ENCODE data around the gene INCENP. TPM values are rescaled to one million over a fixed set of nuclear protein-coding genes. Genes with fewer than 3 reads are reported as not detected.

Gene INCENP
- total and polyA plus RNA-seq, 8 donors, result 2.6 to 32.1 (median 5.1) TPM

DNA sequence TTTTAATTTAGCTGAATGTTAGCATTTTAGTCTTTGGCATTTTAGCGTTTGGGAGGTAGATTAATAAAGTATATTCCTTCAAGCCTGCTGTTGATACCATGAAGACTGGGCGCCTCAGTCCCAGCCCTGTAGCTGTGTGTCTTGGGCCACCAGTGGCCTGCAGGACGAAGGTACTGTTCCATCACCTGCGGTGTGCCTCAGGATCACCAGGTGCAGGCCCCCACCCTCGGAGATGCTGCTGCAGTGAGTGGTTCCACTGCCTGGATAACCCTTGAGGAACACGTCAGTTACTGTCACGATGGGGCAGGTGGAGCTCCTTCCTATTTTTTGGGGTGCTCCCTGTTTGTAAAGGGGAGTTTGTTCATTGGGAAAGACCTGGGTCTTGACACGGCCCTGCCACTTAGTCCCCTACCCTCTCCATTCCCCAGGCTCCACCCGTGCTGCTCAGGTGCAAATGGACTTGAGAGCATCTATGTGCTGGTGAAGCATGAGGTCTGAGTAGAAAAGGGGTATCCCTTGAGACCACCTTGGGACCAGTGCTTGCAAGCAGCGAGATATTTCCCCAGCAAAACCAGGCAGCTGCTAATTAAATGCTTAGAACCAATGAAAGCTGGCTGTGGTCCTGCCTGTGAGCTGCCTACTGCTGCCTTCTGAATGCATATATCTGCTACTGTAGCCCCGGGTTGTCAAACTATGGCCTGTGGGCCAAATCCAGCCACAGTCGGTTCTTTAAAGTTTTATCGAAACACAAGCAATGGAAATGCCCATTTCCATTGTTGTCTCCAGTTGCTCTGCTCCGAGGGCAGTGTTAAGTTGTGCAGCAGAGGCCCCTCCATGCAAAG lies 28.7 kb downstream of the INCENP start:
- peaks cover 37 to 57% (median 55%) of the 10 kb centered on the region in 4 donors for H3K36me3 ChIP-seq
- DNase-seq, result peak in 1 of 2 donors; percentile 13
- no peaks in the 10 kb centered on the region for H3K27me3 ChIP-seq
- no peak overlapping the region for H3K27ac ChIP-seq
- 92 to 95% (median 94%) methylated on average over 11 to 14 of the region's 14 CpGs for WGBS, 5 donors
- H3K4me1 ChIP-seq, result no peaks in the 10 kb centered on the region
- no peak overlapping the region for H3K4me3 ChIP-seq
- intact Hi-C loops (cut with DNase I; ENCODE audit: low total_unique reads), result no loop called here
- TF ChIP-seq EP300 (IDR thresholded peaks at IDR 0.05) (no peak), POLR2A (IDR thresholded peaks at IDR 0.05) (no peak), POLR2AphosphoS5 (IDR thresholded peaks at IDR 0.05) (no peak)
- TF ChIP-seq, protein P1, sequence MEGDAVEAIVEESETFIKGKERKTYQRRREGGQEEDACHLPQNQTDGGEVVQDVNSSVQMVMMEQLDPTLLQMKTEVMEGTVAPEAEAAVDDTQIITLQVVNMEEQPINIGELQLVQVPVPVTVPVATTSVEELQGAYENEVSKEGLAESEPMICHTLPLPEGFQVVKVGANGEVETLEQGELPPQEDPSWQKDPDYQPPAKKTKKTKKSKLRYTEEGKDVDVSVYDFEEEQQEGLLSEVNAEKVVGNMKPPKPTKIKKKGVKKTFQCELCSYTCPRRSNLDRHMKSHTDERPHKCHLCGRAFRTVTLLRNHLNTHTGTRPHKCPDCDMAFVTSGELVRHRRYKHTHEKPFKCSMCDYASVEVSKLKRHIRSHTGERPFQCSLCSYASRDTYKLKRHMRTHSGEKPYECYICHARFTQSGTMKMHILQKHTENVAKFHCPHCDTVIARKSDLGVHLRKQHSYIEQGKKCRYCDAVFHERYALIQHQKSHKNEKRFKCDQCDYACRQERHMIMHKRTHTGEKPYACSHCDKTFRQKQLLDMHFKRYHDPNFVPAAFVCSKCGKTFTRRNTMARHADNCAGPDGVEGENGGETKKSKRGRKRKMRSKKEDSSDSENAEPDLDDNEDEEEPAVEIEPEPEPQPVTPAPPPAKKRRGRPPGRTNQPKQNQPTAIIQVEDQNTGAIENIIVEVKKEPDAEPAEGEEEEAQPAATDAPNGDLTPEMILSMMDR (IDR thresholded peaks at IDR 0.05), result no peak
- no peaks in the 10 kb centered on the region for H3K9me3 ChIP-seq

DNA sequence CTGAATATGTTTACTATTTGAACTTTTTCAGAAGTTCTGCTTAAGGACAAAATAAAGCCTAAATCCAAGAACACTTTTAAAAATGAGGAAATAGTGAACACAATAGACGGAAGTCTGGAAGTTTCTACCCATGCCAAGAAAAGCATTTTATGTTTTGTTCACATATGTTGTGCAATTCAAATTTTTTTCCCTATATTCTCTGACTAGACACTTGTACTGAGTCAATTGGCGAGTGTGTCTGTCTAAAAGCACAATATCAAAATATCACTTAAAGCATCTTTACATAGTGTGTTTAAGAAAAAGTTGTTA lies 29.2 kb downstream of the INCENP start:
- Histone ChIP-seq H3K36me3 (peaks cover 31 to 52% (median 50%) of the 10 kb centered on the region in 4 donors), H3K27ac (no peak overlapping the region), H3K9me3 (no peaks in the 10 kb centered on the region), H3K4me1 (no peaks in the 10 kb centered on the region), H3K4me3 (no peak overlapping the region), H3K27me3 (no peaks in the 10 kb centered on the region)
- no peak for TF ChIP-seq EP300 (IDR thresholded peaks at IDR 0.05)
- TF ChIP-seq POLR2A (IDR thresholded peaks at IDR 0.05), result no peak
- TF ChIP-seq, protein P1 (IDR thresholded peaks at IDR 0.05), result no peak
- TF ChIP-seq POLR2AphosphoS5 (IDR thresholded peaks at IDR 0.05), result no peak
- WGBS, 5 donors, result 84 to 96% (median 87%) methylated on average over 2 of the region's 2 CpGs
- intact Hi-C loops (cut with DNase I; ENCODE audit: low total_unique reads), result no loop called here
- no peak for DNase-seq

DNA sequence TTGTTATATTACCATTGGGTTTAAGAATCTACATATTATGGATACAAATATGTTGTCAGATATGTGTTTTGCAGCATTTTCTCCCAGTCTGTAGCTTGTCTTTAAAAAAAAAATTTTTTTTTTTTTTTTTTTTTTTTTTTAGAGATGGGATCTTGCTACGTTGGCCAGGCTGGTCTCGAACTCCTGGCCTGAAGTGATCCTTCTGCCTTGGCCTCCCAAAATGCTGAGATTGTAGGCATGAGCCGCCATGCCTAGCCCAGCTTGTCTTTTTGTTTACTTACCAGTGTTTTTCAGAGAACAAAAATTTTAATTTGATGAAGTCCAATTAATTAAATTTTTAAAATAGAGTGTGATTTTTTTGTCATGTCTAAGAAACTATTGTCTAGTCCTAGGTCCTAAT lies 29.8 kb downstream of the INCENP start:
- Histone ChIP-seq H3K27ac (no peak overlapping the region), H3K27me3 (no peaks in the 10 kb centered on the region), H3K4me3 (no peak overlapping the region), H3K36me3 (peaks cover 25 to 46% (median 44%) of the 10 kb centered on the region in 4 donors), H3K9me3 (no peaks in the 10 kb centered on the region), H3K4me1 (no peaks in the 10 kb centered on the region)
- intact Hi-C loops (cut with DNase I; ENCODE audit: low total_unique reads), result no loop called here
- DNase-seq, result no peak
- 65 to 93% (median 84%) methylated on average over 3 of the region's 3 CpGs for WGBS, 5 donors
- TF ChIP-seq POLR2AphosphoS5 (IDR thresholded peaks at IDR 0.05) (no peak), EP300 (IDR thresholded peaks at IDR 0.05) (no peak), POLR2A (IDR thresholded peaks at IDR 0.05) (no peak)
- TF ChIP-seq, protein P1 (IDR thresholded peaks at IDR 0.05), result no peak

DNA sequence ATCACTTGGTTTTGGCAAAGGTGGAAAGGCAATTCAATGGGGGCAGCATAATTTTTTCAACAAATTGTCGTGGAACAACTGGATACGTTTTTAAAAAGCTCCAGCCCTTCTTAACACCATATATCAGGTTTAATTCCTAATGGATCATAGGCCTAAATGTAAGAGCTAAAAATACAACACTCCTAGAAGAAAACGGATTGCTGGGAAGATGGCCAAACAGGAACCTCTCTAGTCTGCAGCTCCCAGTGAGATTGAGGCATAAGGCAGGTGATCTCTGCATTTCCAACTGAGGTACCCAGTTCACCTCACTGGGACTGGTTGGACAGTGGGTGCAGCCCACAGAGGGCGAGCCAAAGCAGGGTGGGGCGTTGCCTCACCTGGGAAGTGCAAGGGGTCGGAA lies 33.8 kb downstream of the INCENP start:
- DNase-seq, result no peak
- Histone ChIP-seq H3K36me3 (peaks cover 0 to 6% (median 4%) of the 10 kb centered on the region in 4 donors), H3K27ac (no peak overlapping the region), H3K27me3 (no peaks in the 10 kb centered on the region), H3K4me1 (no peaks in the 10 kb centered on the region), H3K9me3 (no peaks in the 10 kb centered on the region), H3K4me3 (no peak overlapping the region)
- 57 to 70% (median 60%) methylated on average over 6 of the region's 6 CpGs for WGBS, 5 donors
- TF ChIP-seq POLR2A (IDR thresholded peaks at IDR 0.05) (no peak), POLR2AphosphoS5 (IDR thresholded peaks at IDR 0.05) (no peak), EP300 (IDR thresholded peaks at IDR 0.05) (no peak)
- TF ChIP-seq, protein P1 (IDR thresholded peaks at IDR 0.05), result no peak
- intact Hi-C loops (cut with DNase I; ENCODE audit: low total_unique reads), result no loop called here

All from stomach (tissue), 9 donors.